Neuronal stem cell (in vitro differentiated cells): ENCODE measurements around the gene RLN3.
A peak's percentile ranks its signal among the peaks of the same experiment; 100 is the strongest.
"Not testable (repeated sequence)": the region's sequence is repeated elsewhere in the genome, so short reads cannot be mapped to it uniquely, and the experiment has no call there.

Source experiments
- DNase-seq: peaks from one replicate; pipeline ENCODE4 v3.0.0-alpha.2; 2013; ENCODE audit warnings: low spot score
- H2AFZ ChIP-seq: one replicate; pipeline ENCODE4 v1.6.1; 2013; ENCODE audit warnings: mild to moderate bottlenecking, low read length, inconsistent platforms
- H2AK5ac ChIP-seq: 2 replicates; pipeline ENCODE4 v1.6.1; 2013; ENCODE audit warnings: low read depth, mild to moderate bottlenecking, inconsistent platforms, low read length, moderate library complexity, mixed read lengths
- H2BK120ac ChIP-seq: 2 replicates; pipeline ENCODE4 v1.6.1; 2013; ENCODE audit warnings: low read depth, mild to moderate bottlenecking, inconsistent platforms, low read length, moderate library complexity, mixed read lengths
- H2BK12ac ChIP-seq: one replicate; pipeline ENCODE4 v1.6.1; 2013; ENCODE audit warnings: low read length, inconsistent platforms
- H2BK15ac ChIP-seq: 2 replicates; pipeline ENCODE4 v1.6.1; 2013; ENCODE audit warnings: mild to moderate bottlenecking, low read length, inconsistent platforms, mixed read lengths
- H2BK5ac ChIP-seq: one replicate; pipeline ENCODE4 v1.6.1; 2013; ENCODE audit warnings: inconsistent platforms, mild to moderate bottlenecking, low read length, moderate library complexity
- H3K14ac ChIP-seq: one replicate; pipeline ENCODE4 v1.6.1; 2013; ENCODE audit warnings: low read length, inconsistent platforms
- H3K18ac ChIP-seq: 2 replicates; pipeline ENCODE4 v1.6.1; 2013; ENCODE audit warnings: low read length, inconsistent platforms
- H3K23ac ChIP-seq: 2 replicates; pipeline ENCODE4 v1.6.1; 2013; ENCODE audit warnings: low read depth, mild to moderate bottlenecking, mixed read lengths, low read length, inconsistent platforms; ENCODE audit not compliant: poor library complexity
- H3K27ac ChIP-seq: replicated peaks from 3 replicates; pipeline ENCODE4 v1.5.1; 2013; ENCODE audit warnings: low read length, inconsistent platforms
- H3K27me3 ChIP-seq, 3 experiments: 2 replicates each; pipeline ENCODE4 v1.6.1; 2013; ENCODE audit warnings: low read length in 3 of 3, mild to moderate bottlenecking in 2 of 3, inconsistent platforms in 1 of 3, low read depth in 1 of 3, mixed read lengths in 1 of 3, moderate library complexity in 1 of 3; ENCODE audit not compliant: control insufficient read depth in 3 of 3, insufficient read depth in 3 of 3
- H3K36me3 ChIP-seq, 2 donors: replicated peaks in 1 of 2; 2 replicates each; pipeline ENCODE4 v1.6.1; 2013; ENCODE audit warnings: low read length in 2 of 2; ENCODE audit not compliant: control insufficient read depth in 2 of 2, insufficient read depth in 2 of 2
- H3K4ac ChIP-seq: 2 replicates; pipeline ENCODE4 v1.6.1; 2013; ENCODE audit warnings: inconsistent platforms, mild to moderate bottlenecking, low read length, moderate library complexity
- H3K4me1 ChIP-seq, 2 donors: 1 replicate in 1 of 2; 2 replicates in 1 of 2; pipeline ENCODE4 v1.6.1; 2013; ENCODE audit warnings: low read length in 2 of 2, low read depth in 1 of 2; ENCODE audit not compliant: control insufficient read depth in 2 of 2, insufficient read depth in 1 of 2
- H3K4me2 ChIP-seq: one replicate; pipeline ENCODE4 v1.6.1; 2013; ENCODE audit warnings: mild to moderate bottlenecking, low read length, inconsistent platforms; ENCODE audit not compliant: insufficient read depth, poor library complexity, severe bottlenecking
- H3K4me3 ChIP-seq, 2 donors: 2 replicates each; pipeline ENCODE4 v1.5.1; 2013; ENCODE audit warnings: low read length in 2 of 2, mild to moderate bottlenecking in 2 of 2, inconsistent platforms in 1 of 2, moderate library complexity in 1 of 2
- H3K79me1 ChIP-seq: one replicate; pipeline ENCODE4 v1.6.1; 2013; ENCODE audit warnings: low read depth, mild to moderate bottlenecking, inconsistent platforms, low read length, moderate library complexity
- H3K9ac ChIP-seq: one replicate; pipeline ENCODE4 v1.6.1; 2013; ENCODE audit warnings: mild to moderate bottlenecking, low read depth, low read length, inconsistent platforms; ENCODE audit not compliant: poor library complexity
- H3K9me3 ChIP-seq, 2 donors: replicated peaks in 1 of 2; 2 replicates each; pipeline versions ENCODE3 to v1.6.1; 2013; ENCODE audit warnings: low read length in 2 of 2, mild to moderate bottlenecking in 2 of 2, inconsistent platforms in 1 of 2, low read depth in 1 of 2, mixed read lengths in 1 of 2, moderate library complexity in 1 of 2; ENCODE audit not compliant: control insufficient read depth in 2 of 2, insufficient read depth in 1 of 2
- H4K8ac ChIP-seq: one replicate; pipeline ENCODE4 v1.6.1; 2013; ENCODE audit warnings: low read depth, mild to moderate bottlenecking, inconsistent platforms, low read length, moderate library complexity
- H4K91ac ChIP-seq: one replicate; pipeline ENCODE4 v1.6.1; 2013; ENCODE audit warnings: low read length, low read depth, mild to moderate bottlenecking, inconsistent platforms; ENCODE audit not compliant: poor library complexity
- WGBS, 2 donors: extraction: QIAGEN DNeasy Blood & Tissue Kit; methylation state at CpG; one replicate each; pipeline ENCODE4 v1.1.7; 2013; ENCODE audit warnings: missing lambda C conversion rate in 2 of 2, mixed read lengths in 1 of 2; ENCODE audit not compliant: insufficient read length in 2 of 2, insufficient replicate concordance in 1 of 2; ENCODE audit errors: extremely low coverage in 2 of 2; 5-methylcytosine and 5-hydroxymethylcytosine counted together

Gene RLN3

DNA sequence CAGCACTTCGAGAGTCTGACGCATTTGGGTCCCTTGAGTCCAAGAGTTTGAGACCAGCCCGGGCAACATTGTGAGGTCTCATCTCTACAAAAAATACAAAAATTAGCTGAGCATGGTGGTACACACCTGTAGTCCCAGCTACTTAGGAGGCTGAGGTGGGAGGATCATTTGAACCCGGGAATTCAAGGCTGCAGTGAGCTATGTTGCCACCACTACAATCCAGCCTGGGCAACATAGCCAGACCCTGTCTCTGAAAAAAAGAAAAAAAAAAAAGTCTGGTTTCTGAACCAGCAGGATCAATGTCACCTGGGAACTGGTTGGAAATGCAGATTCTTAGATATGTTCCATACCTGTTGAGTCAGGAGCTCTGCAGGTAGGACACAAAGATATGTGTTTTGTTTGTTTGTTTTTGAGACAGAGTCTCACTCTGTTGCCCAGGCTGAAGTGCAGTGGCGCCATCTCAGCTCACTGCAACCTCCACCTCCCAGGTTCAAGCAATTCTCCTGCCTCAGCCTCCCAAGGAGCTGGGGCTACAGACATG, 1.2 kb upstream of the RLN3 start:
- not testable (repeated sequence) for H3K23ac ChIP-seq, H3K14ac ChIP-seq, H3K9ac ChIP-seq, H4K8ac ChIP-seq, H3K27ac ChIP-seq, H2BK5ac ChIP-seq, H3K4me1 ChIP-seq, H3K36me3 ChIP-seq, H3K18ac ChIP-seq, H2BK12ac ChIP-seq, H4K91ac ChIP-seq, H2AFZ ChIP-seq, H2BK15ac ChIP-seq, H3K4ac ChIP-seq, H3K9me3 ChIP-seq, DNase-seq, H3K4me3 ChIP-seq, H3K79me1 ChIP-seq, H3K4me2 ChIP-seq, H2AK5ac ChIP-seq, H2BK120ac ChIP-seq
- no CpG with 5 or more reads among the region's 5 CpGs for WGBS, 2 donors
- H3K27me3 ChIP-seq, result peaks cover 0 to 21% (median 10%) of the 10 kb centered on the region in 3 experiments

DNA sequence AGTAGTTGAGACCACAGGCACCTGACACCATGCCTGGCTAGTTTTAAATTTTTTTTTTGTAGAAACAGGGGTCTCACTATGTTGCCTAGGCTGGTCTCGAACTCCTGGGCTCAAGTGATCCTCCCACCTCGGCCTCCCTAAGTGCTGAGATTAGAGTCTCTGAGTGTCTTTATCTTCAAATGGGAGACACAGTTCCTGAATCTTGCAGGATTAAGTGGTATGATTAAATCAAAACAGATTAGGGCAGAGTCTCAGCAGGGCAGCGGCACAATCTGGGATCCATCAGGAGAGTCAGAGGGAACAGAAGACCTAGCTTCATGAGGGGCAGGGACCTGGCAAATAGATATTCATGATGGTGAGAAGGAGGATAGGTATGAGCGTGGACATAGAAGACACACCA, 953 bp downstream of the RLN3 start:
- Histone ChIP-seq H3K14ac (no peak overlapping the region), H4K8ac (no peak overlapping the region), H3K27me3 (peaks cover 0 to 21% (median 13%) of the 10 kb centered on the region in 3 experiments), H3K4ac (no peak overlapping the region), H2AFZ (no peak overlapping the region), H2BK5ac (no peak overlapping the region), H2BK12ac (no peak overlapping the region), H3K23ac (no peak overlapping the region), H4K91ac (no peak overlapping the region), H3K4me1 (peaks cover 1 to 3% of the 10 kb centered on the region in 2 donors), H3K9me3 (no peaks in the 10 kb centered on the region), H3K27ac (no peak overlapping the region), H3K9ac (no peak overlapping the region), H3K36me3 (no peaks in the 10 kb centered on the region), H3K4me2 (no peak overlapping the region), H3K18ac (no peak overlapping the region), H2BK120ac (no peak overlapping the region), H3K79me1 (no peaks in the 10 kb centered on the region), H2AK5ac (no peak overlapping the region), H3K4me3 (no peak overlapping the region), H2BK15ac (no peak overlapping the region)
- no CpG with 5 or more reads among the region's 4 CpGs for WGBS, 2 donors
- no peak for DNase-seq

DNA sequence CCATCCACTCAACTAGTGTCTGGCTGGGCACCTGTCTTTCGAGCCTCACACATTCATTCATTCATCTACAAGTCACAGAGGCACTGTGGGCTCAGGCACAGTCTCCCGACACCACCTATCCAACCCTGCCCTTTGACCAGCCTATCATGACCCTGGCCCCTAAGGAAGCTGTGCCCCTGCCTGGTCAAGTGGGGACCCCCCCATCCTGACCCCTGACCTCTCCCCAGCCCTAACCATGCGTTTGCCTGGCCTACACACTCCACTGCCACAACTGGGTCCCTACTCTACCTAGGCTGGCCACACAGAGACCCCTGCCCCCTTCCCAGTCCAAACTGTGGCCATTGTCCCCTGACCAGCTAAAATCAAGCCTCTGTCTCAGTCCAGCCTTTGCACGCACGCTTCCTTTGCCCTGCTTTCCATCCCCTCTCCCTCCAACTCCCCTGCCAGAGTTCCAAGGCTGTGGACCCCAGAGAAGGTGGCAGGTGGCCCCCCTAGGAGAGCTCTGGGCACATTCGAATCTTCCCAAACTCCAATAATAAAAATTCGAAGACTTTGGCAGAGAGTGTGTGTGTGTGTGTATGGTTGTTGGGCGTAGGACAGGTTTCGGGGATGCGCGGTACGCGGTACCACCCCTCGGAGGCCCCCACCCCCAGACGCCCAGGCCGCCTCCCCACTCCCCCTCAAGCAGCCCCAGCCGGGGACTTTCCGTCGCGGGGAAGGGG, 3.2 kb downstream of the RLN3 start:
- Histone ChIP-seq H3K36me3 (no peaks in the 10 kb centered on the region), H3K4me3 (peak overlapping the region; percentile 64 to 91), H4K8ac (peak overlapping the region; percentile 99), H2BK15ac (peak overlapping the region; percentile 99), H3K4me2 (peak overlapping the region; percentile 100), H3K9ac (peak overlapping the region; percentile 82), H3K9me3 (no peaks in the 10 kb centered on the region), H3K4me1 (peaks cover 0 to 1% of the 10 kb centered on the region in 2 donors), H3K27me3 (peaks cover 0 to 21% (median 13%) of the 10 kb centered on the region in 3 experiments), H2BK12ac (no peak overlapping the region), H3K18ac (peak overlapping the region; percentile 61), H3K14ac (peak overlapping the region; percentile 94), H2BK5ac (no peak overlapping the region), H2AFZ (peak overlapping the region; percentile 97), H2AK5ac (peak overlapping the region; percentile 97), H4K91ac (no peak overlapping the region), H3K23ac (peak overlapping the region; percentile 95), H3K27ac (no peak overlapping the region), H3K79me1 (no peaks in the 10 kb centered on the region), H2BK120ac (peak overlapping the region; percentile 47), H3K4ac (peak overlapping the region; percentile 95)
- DNase-seq, result no peak
- no CpG with 5 or more reads among the region's 20 CpGs for WGBS, 2 donors

DNA sequence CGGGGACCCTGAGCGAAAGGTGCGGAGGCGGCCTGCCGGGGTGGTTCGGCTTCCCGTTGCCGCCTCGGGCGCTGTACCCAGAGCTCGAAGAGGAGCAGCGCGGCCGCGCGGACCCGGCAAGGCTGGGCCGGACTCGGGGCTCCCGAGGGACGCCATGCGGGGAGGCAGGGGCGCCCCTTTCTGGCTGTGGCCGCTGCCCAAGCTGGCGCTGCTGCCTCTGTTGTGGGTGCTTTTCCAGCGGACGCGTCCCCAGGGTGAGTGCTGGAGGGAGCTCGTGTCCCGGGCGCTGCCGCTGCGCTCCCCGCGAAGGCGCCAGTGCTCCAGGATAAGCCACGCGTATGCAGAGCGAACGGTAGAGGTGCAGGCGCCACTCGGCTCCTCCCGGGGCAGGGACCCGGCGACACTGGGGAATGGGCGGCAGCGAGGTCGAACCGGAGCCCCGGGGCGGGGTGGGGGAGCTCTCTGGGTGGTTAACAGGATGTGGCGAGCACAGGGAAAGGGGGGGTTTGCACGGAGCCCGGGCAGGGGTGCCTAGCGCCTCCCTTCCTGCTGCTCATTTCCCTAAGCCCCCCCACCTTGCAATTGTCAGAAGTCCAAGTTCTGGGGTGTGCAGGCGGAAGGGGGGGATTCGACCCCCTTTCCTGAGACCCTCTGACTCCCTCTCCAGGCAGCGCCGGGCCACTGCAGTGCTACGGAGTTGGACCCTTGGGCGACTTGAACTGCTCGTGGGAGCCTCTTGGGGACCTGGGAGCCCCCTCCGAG, 4.0 kb downstream of the RLN3 start, which contains the start of gene IL27RA:
Gene IL27RA, plus strand, starts transcription at position 44 of the 762 bp plus-strand sequence. Its CDS starts 111 bp downstream, at position 155.
- Histone ChIP-seq H2BK120ac (peak within 1 kb of the TSS; percentile 47), H2BK15ac (peak within 1 kb of the TSS; percentile 99), H3K36me3 (no peaks in the 10 kb centered on the region), H3K9ac (peak within 1 kb of the TSS; percentile 90), H3K27me3 (peaks cover 0 to 21% (median 13%) of the 10 kb centered on the region in 3 experiments), H3K18ac (peak within 1 kb of the TSS; percentile 99), H4K91ac (no peak within 1 kb of the TSS), H3K9me3 (no peaks in the 10 kb centered on the region), H2AK5ac (peak within 1 kb of the TSS; percentile 97), H3K23ac (peak within 1 kb of the TSS; percentile 95), H3K79me1 (no peaks in the 10 kb centered on the region), H4K8ac (peak within 1 kb of the TSS; percentile 99), H3K4ac (peak within 1 kb of the TSS; percentile 95), H3K4me1 (peaks cover 0 to 1% of the 10 kb centered on the region in 2 donors), H2AFZ (peak within 1 kb of the TSS; percentile 97), H2BK12ac (peak within 1 kb of the TSS; percentile 99), H3K27ac (no peak within 1 kb of the TSS), H3K4me2 (peak within 1 kb of the TSS; percentile 100), H3K14ac (peak within 1 kb of the TSS; percentile 94), H2BK5ac (peak within 1 kb of the TSS; percentile 94), H3K4me3 (peak within 1 kb of the TSS; percentile 64 to 91)
- no CpG with 5 or more reads among the region's 63 CpGs for WGBS, 2 donors
- DNase-seq, result peak; percentile 54
